Right atrium auricular region (tissue), 2 donors: ENCODE data around the gene GRN. TPM values are rescaled to one million over a fixed set of nuclear protein-coding genes. Genes with fewer than 3 reads are reported as not detected.

ENCODE experiments used
- DNase-seq: peaks from one replicate; pipeline ENCODE4 v3.0.0-alpha.2; 2019; ENCODE audit warnings: low spot score
- H3K27ac ChIP-seq, 2 donors: fragments of 200-600 bp; sonication (generic); 1 replicate in 1 of 2; 2 replicates in 1 of 2; pipeline ENCODE4 v1.5.1; 2016 to 2019
- H3K27me3 ChIP-seq, 2 donors: fragments of 200-600 bp; sonication (generic); one replicate each; pipeline versions ENCODE4 v1.5.1 to v1.6.0; 2017 to 2019
- H3K36me3 ChIP-seq: fragments of 200-600 bp; sonication (generic); one replicate; pipeline ENCODE4 v1.5.1; 2016
- H3K4me1 ChIP-seq, 2 donors: fragments of 200-600 bp; sonication (generic); one replicate each; pipeline versions ENCODE4 v1.5.1 to v1.6.0; 2017 to 2019
- H3K4me3 ChIP-seq, 2 donors: fragments of 200-600 bp; sonication (generic); 1 replicate in 1 of 2; 2 replicates in 1 of 2; pipeline ENCODE4 v1.5.1; 2017 to 2019; ENCODE audit warnings: mild to moderate bottlenecking in 1 of 2, moderate library complexity in 1 of 2
- H3K9me3 ChIP-seq, 2 donors: fragments of 200-600 bp; sonication (generic); one replicate each; pipeline ENCODE4 v1.5.1; 2019
- CTCF ChIP-seq, 2 donors: fragments of 200-600 bp; sonication (generic); IDR thresholded peaks; one replicate each; pipeline ENCODE4 v1.5.1; 2019; ENCODE audit warnings: antibody characterized with exemption in 2 of 2
- total RNA-seq, 2 donors: library from RNA; depleted of rRNA; stranded (reverse); fragments of >200 nt; gene quantifications; one replicate each; pipeline ENCODE4 v1.1.0, GENCODE V29; 2016

GRN gene
- total RNA-seq = 100 to 1,000 TPM; 258 to 290 TPM

- Histone ChIP-seq H3K27ac (peak within 1 kb of the TSS; percentile 84 to 92), H3K36me3 (peaks cover 7% of the 10 kb centered on the region), H3K4me1 (peaks cover 0 to 18% of the 10 kb centered on the region in 2 donors), H3K9me3 (no peaks in the 10 kb centered on the region), H3K27me3 (no peaks in the 10 kb centered on the region), H3K4me3 (peak within 1 kb of the TSS; percentile 71 to 82)
- no peak for TF ChIP-seq CTCF (IDR thresholded peaks at IDR 0.05)
- peak; percentile 99 for DNase-seq
Observed at GRCh38 chr17:44344939-44345453, at the start of gene GRN. TSS of gene GRN (plus strand) at chr17:44345302. CDS start at chr17:44349165, 3,863 bp downstream.

- H3K4me1 ChIP-seq = no peaks in the 10 kb centered on the region
- H3K27me3 ChIP-seq = no peaks in the 10 kb centered on the region
- H3K9me3 ChIP-seq = no peaks in the 10 kb centered on the region
- H3K27ac ChIP-seq = no peak overlapping the region
- H3K36me3 ChIP-seq = no peaks in the 10 kb centered on the region
- TF ChIP-seq CTCF (IDR thresholded peaks at IDR 0.05) = no peak
- DNase-seq = no peak
- H3K4me3 ChIP-seq = no peak overlapping the region
Observed at GRCh38 chr17:44297975-44298374, 47.1 kb upstream of the GRN start.

DNA sequence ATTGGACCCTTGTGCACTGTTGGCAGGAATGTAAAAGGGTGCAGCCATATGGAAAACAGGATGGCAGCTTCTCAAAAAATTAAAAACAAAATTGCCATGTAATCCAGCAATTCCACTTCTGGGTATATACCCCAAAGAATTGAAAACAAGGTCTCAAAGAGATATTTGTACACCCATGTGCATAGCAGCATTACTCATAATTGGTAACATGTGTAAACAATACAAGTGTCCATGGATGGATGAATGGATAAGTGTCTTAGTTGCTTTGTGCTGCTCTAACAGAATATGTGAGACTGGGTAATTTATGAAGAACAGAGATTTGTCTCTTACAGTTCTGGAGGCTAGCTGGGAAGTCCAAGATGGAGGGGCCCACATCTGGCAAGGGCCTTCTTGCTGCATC is 40.5 kb upstream of the GRN start:
- no peaks in the 10 kb centered on the region for H3K36me3 ChIP-seq
- H3K4me1 ChIP-seq = peaks cover 0 to 20% of the 10 kb centered on the region in 2 donors
- H3K4me3 ChIP-seq = no peak overlapping the region
- no peak for DNase-seq
- H3K9me3 ChIP-seq = no peaks in the 10 kb centered on the region
- H3K27me3 ChIP-seq = no peaks in the 10 kb centered on the region
- no peak overlapping the region for H3K27ac ChIP-seq
- no peak for TF ChIP-seq CTCF (IDR thresholded peaks at IDR 0.05)

DNA sequence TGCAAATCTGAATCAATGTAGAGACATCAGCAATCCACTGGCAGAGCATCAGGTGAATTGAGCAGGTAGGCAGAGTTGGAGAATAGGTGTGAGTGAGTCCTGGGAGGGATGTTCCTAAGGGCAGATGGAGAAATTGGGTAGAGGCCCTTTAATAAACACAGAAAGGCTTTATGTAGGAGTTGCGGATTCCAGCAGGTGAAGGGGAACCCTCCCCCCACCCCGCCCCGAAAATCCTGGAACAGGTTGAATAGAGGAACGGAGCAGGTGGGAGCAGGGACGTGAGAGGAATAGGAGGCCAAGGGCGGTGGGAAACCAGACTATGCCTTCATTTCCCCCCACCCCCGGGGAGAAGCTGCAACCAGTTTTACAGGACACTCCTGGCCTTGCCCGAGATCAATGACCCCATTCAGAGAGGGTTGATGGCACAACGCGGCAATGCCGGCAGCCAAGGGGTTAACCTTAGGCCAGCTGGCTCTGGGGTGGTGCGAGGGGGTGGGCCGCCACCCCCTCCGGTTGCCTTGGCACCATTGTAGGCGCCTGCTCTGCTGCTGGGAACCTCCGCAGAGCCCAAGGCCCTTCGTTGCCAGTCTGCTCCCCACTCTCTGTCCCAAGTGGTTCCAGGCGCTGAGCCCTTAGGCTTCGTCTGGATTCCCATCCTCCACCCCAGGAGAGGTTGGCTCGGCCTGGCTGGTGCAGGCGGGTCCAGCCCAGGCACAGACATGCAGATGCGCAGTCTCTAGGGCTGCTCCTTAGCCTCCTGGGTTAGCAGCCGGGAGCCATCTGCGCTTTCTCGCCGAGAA is 37.5 kb upstream of the GRN start:
- Histone ChIP-seq H3K36me3 (no peaks in the 10 kb centered on the region), H3K4me3 (peak overlapping the region; percentile 45 to 55), H3K27ac (peak overlapping the region; percentile 69 to 70), H3K4me1 (peaks cover 0 to 20% of the 10 kb centered on the region in 2 donors), H3K9me3 (no peaks in the 10 kb centered on the region), H3K27me3 (no peaks in the 10 kb centered on the region)
- TF ChIP-seq CTCF (IDR thresholded peaks at IDR 0.05) = no peak
- no peak for DNase-seq

- Histone ChIP-seq H3K4me3 (peak within 1 kb of the TSS; percentile 45 to 55), H3K36me3 (no peaks in the 10 kb centered on the region), H3K4me1 (peaks cover 0 to 20% of the 10 kb centered on the region in 2 donors), H3K27me3 (no peaks in the 10 kb centered on the region), H3K27ac (peak within 1 kb of the TSS; percentile 69 to 70), H3K9me3 (no peaks in the 10 kb centered on the region)
- DNase-seq = peak; percentile 73
- TF ChIP-seq CTCF (IDR thresholded peaks at IDR 0.05) = peak in 1 of 2 donors; percentile 23
Observed at GRCh38 chr17:44308320-44308818, 36.7 kb upstream of the GRN start, which contains the start of gene RUNDC3A. TSS of gene RUNDC3A (plus strand) at chr17:44308601. CDS start at chr17:44308833, 232 bp downstream.
